ENCODE results near the gene GCG. TPM values are rescaled to one million over a fixed set of nuclear protein-coding genes. Genes with fewer than 3 reads are reported as not detected.
A peak's percentile ranks its signal among the peaks of the same experiment; 100 is the strongest.

Gene GCG
- total RNA-seq, 2 donors from 2014 or later: not detected

DNA sequence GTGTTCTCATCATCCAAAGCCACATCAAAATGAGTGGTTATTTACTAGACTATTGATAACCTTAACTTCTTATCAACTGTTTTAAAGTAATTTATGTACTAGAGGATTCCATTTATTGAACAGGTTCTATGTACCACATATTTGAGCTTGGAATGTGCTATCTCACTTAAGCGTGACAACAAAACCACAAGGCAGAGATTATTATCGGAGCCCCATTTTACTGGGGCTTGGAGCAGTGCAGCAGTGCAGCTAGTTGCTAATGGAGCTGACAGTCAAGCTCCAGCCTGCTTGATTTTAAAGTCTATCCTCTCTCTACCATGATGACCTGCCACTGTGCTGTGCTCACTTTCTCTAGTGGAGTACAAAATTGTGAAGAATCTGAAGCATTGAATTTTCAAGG lies 24.6 kb downstream of the GCG start:
- ATAC-seq (replicated peaks in 1 of 2) (no peak), DNase-seq (no peak)
- H3K36me3 Mint-ChIP-seq (ENCODE audit: insufficient read depth in 2 of 2): peaks cover 0 to 2% of the 10 kb centered on the region in 2 donors
- H3K27me3 Mint-ChIP-seq (ENCODE audit: low read depth): no peaks in the 10 kb centered on the region
- peaks cover 0 to 2% of the 10 kb centered on the region in 2 donors for H3K9me3 Mint-ChIP-seq
- no peak overlapping the region for H3K4me3 Mint-ChIP-seq
- peaks cover 10% of the 10 kb centered on the region for H3K4me1 Mint-ChIP-seq (ENCODE audit: low read depth)
- no peak overlapping the region for H3K27ac Mint-ChIP-seq

- Mint-ChIP-seq H3K4me1 (ENCODE audit: low read depth) (peaks cover 10% of the 10 kb centered on the region), H3K27me3 (ENCODE audit: low read depth) (no peaks in the 10 kb centered on the region), H3K4me3 (no peak overlapping the region), H3K27ac (peak overlapping the region; percentile 79), H3K36me3 (ENCODE audit: insufficient read depth in 2 of 2) (no peaks in the 10 kb centered on the region), H3K9me3 (peaks cover 0 to 2% of the 10 kb centered on the region in 2 donors)
- DNase-seq: no peak
- ATAC-seq (replicated peaks in 1 of 2): peak in 1 of 2 donors; percentile 21
These were observed 25.5 kb downstream of the GCG start for GRCh38 chr2:162126527-162126926.

DNA sequence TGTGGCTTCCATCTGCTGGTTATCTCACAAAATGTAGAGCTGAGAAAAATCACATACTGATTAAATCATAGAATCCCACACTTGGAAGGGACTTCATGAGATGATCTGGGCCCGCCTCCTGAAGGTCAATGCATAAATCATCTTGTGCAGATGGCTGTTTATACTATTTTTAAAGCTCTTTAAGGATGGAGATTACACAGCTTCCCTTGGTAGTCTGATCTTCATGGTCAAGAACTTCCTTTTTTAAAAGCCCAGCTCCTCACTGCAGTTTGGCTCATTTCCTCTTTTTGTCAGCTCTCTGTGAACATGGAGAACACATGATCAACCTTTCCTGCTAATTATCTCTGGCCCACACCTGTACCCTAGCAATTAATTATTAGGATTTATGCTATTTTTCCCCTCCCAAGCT lies 25.9 kb downstream of the GCG start:
- DNase-seq (no peak), ATAC-seq (replicated peaks in 1 of 2) (no peak)
- peak overlapping the region; percentile 79 for H3K27ac Mint-ChIP-seq
- H3K4me3 Mint-ChIP-seq: no peak overlapping the region
- H3K27me3 Mint-ChIP-seq (ENCODE audit: low read depth): no peaks in the 10 kb centered on the region
- peaks cover 10% of the 10 kb centered on the region for H3K4me1 Mint-ChIP-seq (ENCODE audit: low read depth)
- H3K36me3 Mint-ChIP-seq (ENCODE audit: insufficient read depth in 2 of 2): no peaks in the 10 kb centered on the region
- peaks cover 0 to 2% of the 10 kb centered on the region in 2 donors for H3K9me3 Mint-ChIP-seq

- DNase-seq (no peak), ATAC-seq (replicated peaks in 1 of 2) (no peak)
- no peak overlapping the region for H3K4me3 Mint-ChIP-seq
- no peak overlapping the region for H3K27ac Mint-ChIP-seq
- H3K4me1 Mint-ChIP-seq (ENCODE audit: low read depth): peaks cover 10% of the 10 kb centered on the region
- H3K9me3 Mint-ChIP-seq: no peaks in the 10 kb centered on the region
- no peaks in the 10 kb centered on the region for H3K27me3 Mint-ChIP-seq (ENCODE audit: low read depth)
- no peaks in the 10 kb centered on the region for H3K36me3 Mint-ChIP-seq (ENCODE audit: insufficient read depth in 2 of 2)
These were observed 26.9 kb downstream of the GCG start for GRCh38 chr2:162125138-162125537.

DNA sequence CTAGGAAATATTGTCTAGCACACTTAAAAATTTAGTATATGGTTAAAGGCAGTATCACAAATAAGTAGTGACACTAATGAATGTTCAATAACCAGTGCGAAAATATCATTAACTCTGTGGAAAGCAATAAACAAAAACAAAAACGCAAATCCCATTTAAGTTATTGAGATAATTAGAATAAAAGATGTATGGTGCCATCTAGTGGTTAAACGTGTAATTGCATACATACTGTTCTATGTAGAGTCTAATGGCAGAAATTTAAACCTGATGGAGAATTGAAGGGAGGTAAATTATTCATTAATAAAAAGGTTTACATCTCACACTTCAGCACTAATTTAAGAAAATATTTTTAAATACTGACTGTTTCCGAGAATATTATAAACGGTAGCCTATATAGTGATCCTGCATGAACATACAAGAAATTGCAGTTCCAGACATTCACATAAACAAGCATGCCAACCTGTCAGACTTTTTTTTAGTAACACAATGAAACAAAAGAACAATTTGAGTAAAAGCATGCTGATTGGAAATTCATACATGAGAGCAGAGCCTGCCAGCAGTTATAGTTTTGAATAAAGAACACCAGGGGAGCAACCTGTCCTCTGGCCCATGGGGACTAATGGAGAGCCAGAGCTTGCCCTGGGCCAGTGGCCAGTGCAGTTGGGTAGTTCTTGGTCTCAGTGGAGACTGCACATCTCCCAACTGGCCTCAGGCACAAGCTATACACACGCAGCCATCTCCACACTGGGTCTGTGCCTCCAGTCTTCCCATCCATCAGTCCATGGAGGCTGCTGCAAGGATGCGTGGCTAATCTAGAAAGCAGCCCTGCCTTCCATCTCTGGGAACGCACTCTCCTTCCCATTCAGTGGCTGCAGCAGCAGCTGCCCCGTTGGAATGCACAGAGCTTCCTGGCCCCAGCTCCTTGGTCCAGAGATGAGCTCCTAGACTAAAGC lies 28.0 kb downstream of the GCG start:
- ATAC-seq (replicated peaks in 1 of 2): peak; percentile 32 to 41
- Mint-ChIP-seq H3K4me1 (ENCODE audit: low read depth) (peaks cover 10% of the 10 kb centered on the region), H3K27ac (no peak overlapping the region), H3K27me3 (ENCODE audit: low read depth) (no peaks in the 10 kb centered on the region), H3K9me3 (no peaks in the 10 kb centered on the region), H3K4me3 (no peak overlapping the region), H3K36me3 (ENCODE audit: insufficient read depth in 2 of 2) (no peaks in the 10 kb centered on the region)
- peak in 1 of 2 donors; percentile 5 for DNase-seq

DNA sequence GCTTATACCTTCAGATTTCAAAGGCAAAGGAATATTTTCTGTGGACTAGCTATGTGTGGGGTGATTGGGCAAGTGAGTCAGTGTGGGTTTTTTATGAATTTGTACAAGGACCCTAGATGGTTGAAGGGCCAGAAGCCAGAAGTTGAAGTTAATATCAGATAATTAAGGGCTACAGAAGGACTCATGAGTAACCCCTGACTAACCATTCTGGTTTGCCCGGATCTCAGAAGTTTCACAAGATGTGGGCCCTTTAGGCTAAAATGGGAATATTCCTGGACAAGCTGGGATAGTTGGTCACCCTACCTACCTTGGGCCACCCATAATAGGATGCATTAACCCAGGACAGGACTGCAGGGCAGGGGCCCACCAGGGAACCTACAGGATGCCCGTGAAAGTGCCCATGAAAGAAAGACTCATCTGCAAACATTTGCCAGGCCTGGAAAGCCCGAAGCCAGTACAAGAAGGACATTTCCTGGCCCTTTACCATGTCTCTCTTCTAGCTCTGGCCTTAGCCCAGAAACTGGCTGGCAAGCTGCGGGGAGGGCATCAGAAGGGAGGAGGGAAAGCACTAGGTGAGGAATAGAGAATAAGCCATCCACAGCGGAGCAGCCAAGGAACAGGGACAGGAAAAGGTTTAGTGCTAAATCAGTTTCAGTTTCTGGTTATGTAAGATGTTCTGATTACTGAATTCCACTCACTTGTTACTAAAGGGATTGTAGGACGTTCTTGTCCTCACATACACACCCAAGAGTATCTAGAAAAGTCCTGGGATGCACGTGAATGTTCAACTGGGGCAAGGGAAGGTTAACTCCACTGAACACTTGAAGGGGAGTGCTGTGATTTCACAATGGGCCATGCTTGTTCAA lies 33.6 kb downstream of the GCG start:
- Mint-ChIP-seq H3K9me3 (peaks cover 5 to 6% of the 10 kb centered on the region in 2 donors), H3K27me3 (ENCODE audit: low read depth) (no peaks in the 10 kb centered on the region), H3K4me1 (ENCODE audit: low read depth) (no peaks in the 10 kb centered on the region), H3K4me3 (no peak overlapping the region), H3K27ac (peak overlapping the region; percentile 22), H3K36me3 (ENCODE audit: insufficient read depth in 2 of 2) (peaks cover 6 to 11% of the 10 kb centered on the region in 2 donors)
- DNase-seq (no peak), ATAC-seq (replicated peaks in 1 of 2) (no peak)

DNA sequence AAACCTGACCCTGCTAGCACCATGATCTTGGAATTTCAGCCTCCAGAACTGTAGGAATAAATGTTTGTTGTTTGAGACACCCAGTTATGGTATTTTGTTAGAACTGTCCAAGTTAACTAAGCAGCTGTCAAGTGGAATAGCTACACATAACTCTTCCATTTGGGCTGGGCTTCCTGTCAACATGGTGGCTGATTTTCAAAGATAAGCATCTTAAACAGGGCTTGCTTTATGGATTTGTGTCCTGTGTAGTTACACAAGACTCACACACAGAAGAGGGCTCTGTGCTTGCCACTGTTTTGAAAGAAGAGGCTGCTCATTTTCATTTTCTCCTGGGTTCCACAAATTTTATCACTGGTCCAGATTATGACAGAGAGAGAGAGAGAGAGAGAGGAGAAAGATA lies 35.7 kb downstream of the GCG start:
- no peak for ATAC-seq (replicated peaks in 1 of 2)
- H3K36me3 Mint-ChIP-seq (ENCODE audit: insufficient read depth in 2 of 2): peaks cover 6 to 11% of the 10 kb centered on the region in 2 donors
- H3K27ac Mint-ChIP-seq: peak overlapping the region; percentile 29
- H3K27me3 Mint-ChIP-seq (ENCODE audit: low read depth): no peaks in the 10 kb centered on the region
- DNase-seq: no peak
- H3K4me1 Mint-ChIP-seq (ENCODE audit: low read depth): no peaks in the 10 kb centered on the region
- H3K9me3 Mint-ChIP-seq: peaks cover 5 to 6% of the 10 kb centered on the region in 2 donors
- H3K4me3 Mint-ChIP-seq: no peak overlapping the region

- DNase-seq: no peak
- H3K27me3 Mint-ChIP-seq (ENCODE audit: low read depth): no peaks in the 10 kb centered on the region
- H3K27ac Mint-ChIP-seq: no peak overlapping the region
- peaks cover 6 to 11% of the 10 kb centered on the region in 2 donors for H3K36me3 Mint-ChIP-seq (ENCODE audit: insufficient read depth in 2 of 2)
- H3K4me1 Mint-ChIP-seq (ENCODE audit: low read depth): no peaks in the 10 kb centered on the region
- ATAC-seq (replicated peaks in 1 of 2): no peak
- peaks cover 5 to 6% of the 10 kb centered on the region in 2 donors for H3K9me3 Mint-ChIP-seq
- H3K4me3 Mint-ChIP-seq: no peak overlapping the region
These were observed 37.0 kb downstream of the GCG start for GRCh38 chr2:162115076-162115475.

DNA sequence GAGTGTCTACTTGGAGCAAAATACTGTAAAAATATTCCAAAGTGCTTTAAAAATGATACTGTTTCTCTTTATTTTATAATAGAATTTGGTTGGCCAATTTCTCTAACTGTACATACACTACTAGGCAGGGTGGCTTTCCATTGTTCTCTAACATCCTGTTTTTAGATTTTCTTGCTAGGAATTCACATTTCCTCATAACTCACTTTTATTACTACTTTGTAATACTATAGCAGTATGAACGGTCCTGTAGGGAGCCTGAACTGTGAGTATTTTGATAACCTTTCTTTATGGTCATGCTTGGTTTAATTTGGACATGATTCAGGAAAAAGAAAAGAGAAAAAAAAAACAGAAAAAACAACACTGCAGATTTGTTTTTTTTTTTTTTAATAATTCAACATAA lies 37.8 kb downstream of the GCG start:
- Mint-ChIP-seq H3K4me3 (no peak overlapping the region), H3K4me1 (ENCODE audit: low read depth) (no peaks in the 10 kb centered on the region), H3K36me3 (ENCODE audit: insufficient read depth in 2 of 2) (peaks cover 6 to 11% of the 10 kb centered on the region in 2 donors), H3K27ac (no peak overlapping the region), H3K27me3 (ENCODE audit: low read depth) (no peaks in the 10 kb centered on the region), H3K9me3 (peaks cover 5 to 6% of the 10 kb centered on the region in 2 donors)
- ATAC-seq (replicated peaks in 1 of 2): no peak
- DNase-seq: no peak

DNA sequence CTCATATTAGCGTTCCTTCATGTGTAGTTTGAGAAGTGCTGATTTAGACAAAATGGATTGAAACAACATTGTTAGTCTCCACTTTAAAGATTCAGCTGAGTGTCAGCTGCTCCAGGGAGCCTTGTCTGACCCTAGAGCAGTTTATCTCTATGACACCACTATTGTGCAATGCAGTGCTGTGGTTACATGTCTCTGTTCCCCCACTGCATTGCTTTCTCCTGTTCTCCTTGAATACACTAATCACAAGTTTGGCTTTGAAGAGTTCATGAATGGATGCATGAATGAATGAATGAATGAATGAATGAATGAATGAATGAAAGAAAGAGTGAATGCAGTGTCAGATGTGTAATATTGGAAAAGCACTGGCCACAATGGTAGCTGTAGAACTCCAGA lies 38.3 kb downstream of the GCG start:
- ATAC-seq (replicated peaks in 1 of 2): no peak

DNA sequence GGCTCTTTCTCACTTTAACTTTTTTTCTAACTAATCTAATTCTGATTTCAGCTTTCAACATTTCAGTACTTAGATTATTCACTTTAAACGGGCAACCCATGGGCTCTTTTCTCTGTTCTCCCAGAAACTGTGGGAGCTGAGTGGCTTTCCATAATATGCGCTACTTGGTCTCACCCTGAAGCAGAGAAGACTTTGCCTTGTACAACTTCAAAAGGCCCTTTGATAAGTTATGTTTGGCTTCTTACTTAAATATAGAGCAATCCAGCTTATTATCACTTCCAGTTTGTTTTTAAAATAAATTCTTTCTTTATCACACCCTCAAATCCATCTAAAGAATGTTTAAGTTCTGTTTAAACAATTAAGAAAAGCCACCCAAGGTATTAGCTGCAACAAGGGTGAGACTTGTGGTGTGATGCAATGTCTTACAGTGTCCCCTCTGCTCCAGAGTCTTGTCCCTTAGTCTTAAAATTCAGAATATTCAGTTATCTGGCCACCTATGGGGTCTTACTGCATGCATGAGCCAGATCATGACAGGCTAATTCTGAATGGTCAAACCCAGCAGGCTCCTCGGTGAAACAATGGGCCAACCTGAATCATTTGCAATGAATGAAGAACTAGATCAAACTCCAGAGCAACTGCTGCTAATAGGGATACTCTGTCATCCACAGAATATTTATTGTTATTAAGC lies 38.8 kb downstream of the GCG start:
- Mint-ChIP-seq H3K4me1 (ENCODE audit: low read depth) (no peaks in the 10 kb centered on the region), H3K27me3 (ENCODE audit: low read depth) (no peaks in the 10 kb centered on the region), H3K27ac (no peak overlapping the region)

More for the DNA sequence above, 38.3 kb downstream of the GCG start:
- Mint-ChIP-seq H3K27ac (no peak overlapping the region), H3K36me3 (ENCODE audit: insufficient read depth in 2 of 2) (peaks cover 6 to 11% of the 10 kb centered on the region in 2 donors), H3K4me3 (no peak overlapping the region), H3K9me3 (peaks cover 5 to 6% of the 10 kb centered on the region in 2 donors), H3K27me3 (ENCODE audit: low read depth) (no peaks in the 10 kb centered on the region), H3K4me1 (ENCODE audit: low read depth) (no peaks in the 10 kb centered on the region)
- no peak for DNase-seq

DNA sequence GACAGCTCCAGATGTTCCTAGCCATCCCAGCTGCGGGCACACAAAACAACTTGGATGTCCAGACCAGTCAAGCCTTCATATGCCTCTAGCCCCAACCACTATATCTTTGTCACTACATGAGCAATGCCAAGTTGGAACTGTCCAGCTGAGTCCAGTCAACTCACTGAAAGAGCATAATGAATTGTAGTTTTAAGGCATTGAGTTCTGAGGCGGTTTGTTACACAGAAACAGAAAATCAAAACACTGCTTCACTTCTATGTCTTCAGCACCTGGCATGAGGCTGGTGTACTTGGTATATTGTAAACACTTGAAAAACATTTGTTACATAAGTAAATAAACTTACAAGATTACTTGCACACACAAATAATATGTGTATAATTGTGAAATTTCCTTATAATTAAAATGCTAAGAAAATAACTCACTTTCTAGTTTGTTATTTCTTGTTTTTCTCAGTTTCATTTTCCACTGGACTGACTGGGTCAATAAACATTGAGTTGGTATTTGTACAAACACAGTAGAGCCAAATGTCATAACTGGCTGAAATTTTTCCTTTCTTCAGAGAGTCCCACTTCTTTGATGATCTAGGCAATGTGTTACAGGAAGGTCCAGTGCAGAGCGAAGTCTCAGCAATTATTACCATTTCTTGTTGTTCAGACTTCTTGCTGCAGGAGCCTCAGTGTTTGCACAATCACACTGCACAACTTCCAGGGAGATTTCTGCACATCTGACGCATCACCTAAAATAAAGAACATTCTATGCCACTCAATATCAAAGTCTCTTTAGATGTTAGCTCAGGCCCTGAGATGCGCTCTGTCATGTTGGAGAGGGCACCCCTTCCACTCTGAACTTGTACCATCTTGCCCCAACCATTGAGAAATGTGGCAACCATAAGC lies 39.8 kb downstream of the GCG start:
- ATAC-seq (replicated peaks in 1 of 2): no peak
- DNase-seq: no peak
- Mint-ChIP-seq H3K4me1 (ENCODE audit: low read depth) (no peaks in the 10 kb centered on the region), H3K9me3 (peaks cover 5 to 6% of the 10 kb centered on the region in 2 donors), H3K4me3 (no peak overlapping the region), H3K36me3 (ENCODE audit: insufficient read depth in 2 of 2) (peaks cover 6 to 11% of the 10 kb centered on the region in 2 donors), H3K27me3 (ENCODE audit: low read depth) (no peaks in the 10 kb centered on the region), H3K27ac (no peak overlapping the region)

More for the DNA sequence above, 38.8 kb downstream of the GCG start:
- Mint-ChIP-seq H3K4me3 (no peak overlapping the region), H3K36me3 (ENCODE audit: insufficient read depth in 2 of 2) (peaks cover 6 to 11% of the 10 kb centered on the region in 2 donors), H3K9me3 (peaks cover 5 to 6% of the 10 kb centered on the region in 2 donors)
- ATAC-seq (replicated peaks in 1 of 2): no peak
- DNase-seq: no peak
